HepG2 (cell line): ENCODE data around the gene SLC25A38. TPM values are rescaled to one million over a fixed set of nuclear protein-coding genes. Genes with fewer than 3 reads are reported as not detected.
A peak's percentile ranks its signal among the peaks of the same experiment; 100 is the strongest.

Experiments
- ATF7 ChIP-seq, 2 experiments: fragments of 450-650 bp in 1 of 2; sonication (generic) in 1 of 2; formaldehyde crosslinking in 1 of 2; IDR thresholded peaks; 2 replicates each; pipeline versions ENCODE4 v1.4.0 to v1.6.1; 2016 to 2020; ENCODE audit warnings: antibody characterized with exemption in 1 of 2, mild to moderate bottlenecking in 1 of 2, missing genetic modification reagents in 1 of 2
- FLYWCH1 ChIP-seq: sonication (generic); formaldehyde crosslinking; IDR thresholded peaks from 2 replicates; pipeline ENCODE4 v1.8.1; 2023; ENCODE audit warnings: mild to moderate bottlenecking, missing genetic modification reagents
- HOXA5 ChIP-seq: sonication (generic); formaldehyde crosslinking; IDR thresholded peaks from 2 replicates; pipeline ENCODE4 v1.4.0; 2020; ENCODE audit warnings: missing genetic modification reagents
- ISX ChIP-seq: sonication (generic); formaldehyde crosslinking; conservative IDR thresholded peaks from 2 replicates; pipeline ENCODE4 v1.5.0; 2020; ENCODE audit warnings: missing genetic modification reagents
- KLF6 ChIP-seq: IDR thresholded peaks from 2 replicates; pipeline ENCODE4 v1.8.0; 2016; ENCODE audit warnings: missing biosample characterization, missing genetic modification reagents
- PAWR ChIP-seq: sonication (generic); formaldehyde crosslinking; IDR thresholded peaks from 2 replicates; pipeline ENCODE4 v1.4.0; 2020; ENCODE audit warnings: missing genetic modification reagents, mild to moderate bottlenecking, borderline replicate concordance
- PLRG1 ChIP-seq: fragments of 450-650 bp; conservative IDR thresholded peaks from 2 replicates; pipeline ENCODE4 v1.6.1; 2016
- POLR2AphosphoS2 ChIP-seq: IDR thresholded peaks from 2 replicates; pipeline ENCODE4 v1.6.1; 2011; ENCODE audit warnings: low read depth, low read length, improper control_type of control experiment
- SMAD1 ChIP-seq: sonication (generic); formaldehyde crosslinking; IDR thresholded peaks from 2 replicates; pipeline ENCODE4 v1.4.0; 2020; ENCODE audit warnings: missing genetic modification reagents, low read depth, mild to moderate bottlenecking, borderline replicate concordance
- SMAD3 ChIP-seq: sonication (generic); formaldehyde crosslinking; IDR thresholded peaks from 2 replicates; pipeline ENCODE4 v1.4.0; 2020; ENCODE audit warnings: missing genetic modification reagents
- XRCC5 ChIP-seq: fragments of 200-400 bp; formaldehyde crosslinking; optimal IDR thresholded peaks from 2 replicates; pipeline ENCODE3; 2017; ENCODE audit warnings: mild to moderate bottlenecking, low read length
- ZIK1 ChIP-seq: sonication (generic); formaldehyde crosslinking; IDR thresholded peaks from 2 replicates; pipeline ENCODE4 v1.5.0; 2020; ENCODE audit warnings: mild to moderate bottlenecking, low read depth, missing genetic modification reagents, borderline replicate concordance
- ZNF230 ChIP-seq: sonication (generic); formaldehyde crosslinking; IDR thresholded peaks from 2 replicates; pipeline ENCODE4 v1.4.0; 2020; ENCODE audit warnings: mild to moderate bottlenecking, missing genetic modification reagents
- ZNF362 ChIP-seq: sonication (generic); formaldehyde crosslinking; IDR thresholded peaks from 2 replicates; pipeline ENCODE4 v1.4.0; 2020; ENCODE audit warnings: missing genetic modification reagents, mild to moderate bottlenecking, borderline replicate concordance
- ZNF510 ChIP-seq: sonication (generic); formaldehyde crosslinking; IDR thresholded peaks from 2 replicates; pipeline ENCODE4 v1.4.0; 2020; ENCODE audit warnings: low read depth, mild to moderate bottlenecking, missing genetic modification reagents
- ZNF546 ChIP-seq: sonication (generic); formaldehyde crosslinking; conservative IDR thresholded peaks from 2 replicates; pipeline ENCODE4 v1.8.1; 2023; ENCODE audit warnings: mild to moderate bottlenecking, missing genetic modification reagents
- ZNF556 ChIP-seq: sonication (generic); formaldehyde crosslinking; IDR thresholded peaks from 2 replicates; pipeline ENCODE4 v1.4.0; 2020; ENCODE audit warnings: mild to moderate bottlenecking, missing genetic modification reagents, borderline replicate concordance
- ZNF7 ChIP-seq: IDR thresholded peaks from 2 replicates; pipeline ENCODE4 v1.6.1; 2016; ENCODE audit warnings: missing biosample characterization, missing genetic modification reagents
- ZNF766 ChIP-seq: sonication (generic); formaldehyde crosslinking; IDR thresholded peaks from 2 replicates; pipeline ENCODE4 v1.5.0; 2020; ENCODE audit warnings: missing genetic modification reagents, borderline replicate concordance
- ZNF776 ChIP-seq: sonication (generic); formaldehyde crosslinking; IDR thresholded peaks from 2 replicates; pipeline ENCODE4 v1.4.0; 2020; ENCODE audit warnings: mild to moderate bottlenecking, missing genetic modification reagents
- ZSCAN5A ChIP-seq: sonication (generic); formaldehyde crosslinking; IDR thresholded peaks from 2 replicates; pipeline ENCODE4 v1.8.0; 2022; ENCODE audit warnings: mild to moderate bottlenecking, missing genetic modification reagents, borderline replicate concordance
- polyA plus RNA-seq, 8 experiments: library from polyadenylated mRNA; depleted of rRNA in 3 of 8; stranded (reverse) in 7 of 8; unstranded in 1 of 8; fragments of >200 nt; fragmentation: Illumina TruSeq in 4 of 8; extraction: Trizol in 4 of 8; gene quantifications; 2 replicates each; pipeline versions ENCODE4 v1.2.1 to v1.2.3, GENCODE V29; 2011 to 2016; ENCODE audit warnings: low read depth in 4 of 8, missing spikeins in 1 of 8, mixed read lengths in 1 of 8; ENCODE audit not compliant: insufficient read depth in 1 of 8
- total RNA-seq, 5 experiments: library from RNA; depleted of rRNA; stranded (reverse); fragments of >200 nt; fragmentation: Illumina TruSeq; extraction: Trizol; gene quantifications; 2 replicates each; pipeline ENCODE4 v1.2.3, GENCODE V29; 2016; ENCODE audit warnings: low read depth in 1 of 5
- TF ChIP-seq, protein P1 (sequence below): sonication (generic); formaldehyde crosslinking; IDR thresholded peaks from 2 replicates; pipeline ENCODE4 v1.5.1; 2020; ENCODE audit warnings: missing genetic modification reagents, mild to moderate bottlenecking, borderline replicate concordance
- TF ChIP-seq, protein P2 (sequence below): sonication (generic); formaldehyde crosslinking; IDR thresholded peaks from 2 replicates; pipeline ENCODE4 v1.8.1; 2022; ENCODE audit warnings: low read depth, mild to moderate bottlenecking, missing genetic modification reagents

The SLC25A38 gene
- total and polyA plus RNA-seq, 2 of the 13 experiments (the other 11 are each of a cell fraction or from before 2014, with no cell fraction given): 32.5 to 35.4 TPM

- TF ChIP-seq ZNF362 (0 out of 2 replicates have a peak, but pooled peaks have one; percentile 32), ATF7 (IDR thresholded peaks at IDR 0.05) (no peak), ATF7 (CRISPR knock-in tag; IDR thresholded peaks at IDR 0.05) (no peak), ZNF7 (no peak), KLF6 (CRISPR knock-in tag) (no peak; the same call in 1 of the 2 replicates), ZIK1 (CRISPR knock-in tag) (no peak), ZNF776 (CRISPR knock-in tag) (no peak), PAWR (CRISPR knock-in tag) (no peak), ISX (CRISPR knock-in tag) (0 out of 2 replicates have a peak, but pooled peaks have one; percentile 16), PLRG1 (no peak), SMAD1 (CRISPR knock-in tag) (no peak), SMAD3 (CRISPR knock-in tag) (no peak), HOXA5 (CRISPR knock-in tag) (no peak), ZNF510 (no peak), ZNF546 (CRISPR knock-in tag) (no peak; the same call in 1 of the 2 replicates), FLYWCH1 (no peak), XRCC5 (no peak), POLR2AphosphoS2 (no peak), ZSCAN5A (CRISPR knock-in tag) (no peak), ZNF230 (CRISPR knock-in tag) (0 out of 2 replicates have a peak, but pooled peaks have one; percentile 26), ZNF556 (CRISPR knock-in tag) (no peak), ZNF766 (CRISPR knock-in tag) (0 out of 2 replicates have a peak, but pooled peaks have one; percentile 41)
- TF ChIP-seq, protein P1, sequence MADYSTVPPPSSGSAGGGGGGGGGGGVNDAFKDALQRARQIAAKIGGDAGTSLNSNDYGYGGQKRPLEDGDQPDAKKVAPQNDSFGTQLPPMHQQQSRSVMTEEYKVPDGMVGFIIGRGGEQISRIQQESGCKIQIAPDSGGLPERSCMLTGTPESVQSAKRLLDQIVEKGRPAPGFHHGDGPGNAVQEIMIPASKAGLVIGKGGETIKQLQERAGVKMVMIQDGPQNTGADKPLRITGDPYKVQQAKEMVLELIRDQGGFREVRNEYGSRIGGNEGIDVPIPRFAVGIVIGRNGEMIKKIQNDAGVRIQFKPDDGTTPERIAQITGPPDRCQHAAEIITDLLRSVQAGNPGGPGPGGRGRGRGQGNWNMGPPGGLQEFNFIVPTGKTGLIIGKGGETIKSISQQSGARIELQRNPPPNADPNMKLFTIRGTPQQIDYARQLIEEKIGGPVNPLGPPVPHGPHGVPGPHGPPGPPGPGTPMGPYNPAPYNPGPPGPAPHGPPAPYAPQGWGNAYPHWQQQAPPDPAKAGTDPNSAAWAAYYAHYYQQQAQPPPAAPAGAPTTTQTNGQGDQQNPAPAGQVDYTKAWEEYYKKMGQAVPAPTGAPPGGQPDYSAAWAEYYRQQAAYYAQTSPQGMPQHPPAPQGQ (CRISPR knock-in tag): no peak
- TF ChIP-seq, protein P2, sequence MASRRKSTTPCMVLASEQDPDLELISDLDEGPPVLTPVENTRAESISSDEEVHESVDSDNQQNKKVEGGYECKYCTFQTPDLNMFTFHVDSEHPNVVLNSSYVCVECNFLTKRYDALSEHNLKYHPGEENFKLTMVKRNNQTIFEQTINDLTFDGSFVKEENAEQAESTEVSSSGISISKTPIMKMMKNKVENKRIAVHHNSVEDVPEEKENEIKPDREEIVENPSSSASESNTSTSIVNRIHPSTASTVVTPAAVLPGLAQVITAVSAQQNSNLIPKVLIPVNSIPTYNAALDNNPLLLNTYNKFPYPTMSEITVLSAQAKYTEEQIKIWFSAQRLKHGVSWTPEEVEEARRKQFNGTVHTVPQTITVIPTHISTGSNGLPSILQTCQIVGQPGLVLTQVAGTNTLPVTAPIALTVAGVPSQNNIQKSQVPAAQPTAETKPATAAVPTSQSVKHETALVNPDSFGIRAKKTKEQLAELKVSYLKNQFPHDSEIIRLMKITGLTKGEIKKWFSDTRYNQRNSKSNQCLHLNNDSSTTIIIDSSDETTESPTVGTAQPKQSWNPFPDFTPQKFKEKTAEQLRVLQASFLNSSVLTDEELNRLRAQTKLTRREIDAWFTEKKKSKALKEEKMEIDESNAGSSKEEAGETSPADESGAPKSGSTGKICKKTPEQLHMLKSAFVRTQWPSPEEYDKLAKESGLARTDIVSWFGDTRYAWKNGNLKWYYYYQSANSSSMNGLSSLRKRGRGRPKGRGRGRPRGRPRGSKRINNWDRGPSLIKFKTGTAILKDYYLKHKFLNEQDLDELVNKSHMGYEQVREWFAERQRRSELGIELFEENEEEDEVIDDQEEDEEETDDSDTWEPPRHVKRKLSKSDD (CRISPR knock-in tag): no peak
Observed at GRCh38 chr3:39383881-39384664, 903 bp downstream of the SLC25A38 start (continued).
